Ovary (tissue), 9 donors: ENCODE results near the gene MINDY4B. TPM values are rescaled to one million over a fixed set of nuclear protein-coding genes. Genes with fewer than 3 reads are reported as not detected.

Source experiments
- DNase-seq, 5 donors: peaks; one replicate each; pipeline ENCODE4 v3.0.0-alpha.2; 2019 to 2020
- H3K27ac ChIP-seq, 2 donors: fragments of 200-600 bp; one replicate each; pipeline versions ENCODE4 v1.5.1 to v1.8.0; 2019 to 2022
- H3K27me3 ChIP-seq: fragments of 200-600 bp; one replicate; pipeline ENCODE4 v1.8.0; 2022
- H3K36me3 ChIP-seq: fragments of 200-600 bp; sonication (generic); one replicate; pipeline ENCODE4 v1.5.1; 2019
- H3K4me1 ChIP-seq: one replicate; pipeline ENCODE4 v1.8.1; 2013; ENCODE audit warnings: mild to moderate bottlenecking, moderate library complexity; ENCODE audit not compliant: insufficient read depth
- H3K4me3 ChIP-seq: fragments of 200-600 bp; sonication (generic); one replicate; pipeline ENCODE4 v1.5.1; 2017
- H3K9me3 ChIP-seq, 2 donors: fragments of 200-600 bp in 1 of 2; sonication (generic) in 1 of 2; one replicate each; pipeline versions ENCODE4 v1.5.1 to v1.8.1; 2013 to 2019; ENCODE audit warnings: mild to moderate bottlenecking in 1 of 2, moderate library complexity in 1 of 2
- EP300 ChIP-seq: sonication (generic); formaldehyde crosslinking; IDR thresholded peaks from one replicate; pipeline ENCODE4 v1.6.1; 2017; ENCODE audit warnings: antibody characterized with exemption
- POLR2A ChIP-seq: fragments of 450-650 bp; IDR thresholded peaks from one replicate; pipeline ENCODE4 v1.6.1; 2017; ENCODE audit warnings: antibody characterized with exemption, mild to moderate bottlenecking, moderate library complexity
- WGBS, 3 donors: extraction: QIAGEN DNeasy Blood & Tissue Kit in 1 of 3; methylation state at CpG; one replicate each; pipeline versions ENCODE4 v1.1.5 to v1.1.7; 2013 to 2017; 5-methylcytosine and 5-hydroxymethylcytosine counted together
- intact Hi-C, 4 donors: fragments of 100-400 bp; cut with DNase I; formaldehyde crosslinking; loops; one replicate each; pipeline versions ENCODE4 v1.11.0 to v1.15.1; 2022 to 2023
- polyA plus RNA-seq, 2 donors: library from polyadenylated mRNA; stranded (reverse); fragments of 200-250 nt in 1 of 2; fragments of 350-450 nt in 1 of 2; fragmentation: Illumina TruSeq in 1 of 2; extraction: RNeasy Lipid Tissue Mini Kit (QIAGEN cat#74804) in 1 of 2; gene quantifications; one replicate each; pipeline ENCODE4 v1.2.3, GENCODE V29; 2013 to 2014
- total RNA-seq, 7 donors: library from RNA; depleted of rRNA in 2 of 7; stranded (reverse); fragments of >200 nt in 2 of 7; fragmentation: NEBNext Ultra II Directional in 3 of 7; extraction: Animal tissue kit (Norgen Biotek cat#: 25700) in 3 of 7; gene quantifications; one replicate each; pipeline versions ENCODE4 v1.1.0 to v1.2.4, GENCODE V29; 2016 to 2023
- TF ChIP-seq, protein P1 (sequence below), 3 donors: fragments of 450-650 bp in 2 of 3; fragments of 200-600 bp in 1 of 3; IDR thresholded peaks; one replicate each; pipeline versions ENCODE4 v1.5.1 to v1.8.0; 2016 to 2022; ENCODE audit warnings: antibody characterized with exemption in 3 of 3, mild to moderate bottlenecking in 1 of 3
- donor health status: DM: no; HTN: no; CAD: no; lungs with moderate emphysema.
- donor health status: DM: no; HTN: no; CAD: no.
- donor health status: Bipolar disorder and iron deficiency.
- donor health status: DM: yes; HTN: yes; CAD: no.
- donor health status: DM: no; HTN: no; CAD: no.
- donor health status: DM: yes; HTN: yes; CAD: no.

The MINDY4B gene
- total and polyA plus RNA-seq, 9 donors, result not detected

DNA sequence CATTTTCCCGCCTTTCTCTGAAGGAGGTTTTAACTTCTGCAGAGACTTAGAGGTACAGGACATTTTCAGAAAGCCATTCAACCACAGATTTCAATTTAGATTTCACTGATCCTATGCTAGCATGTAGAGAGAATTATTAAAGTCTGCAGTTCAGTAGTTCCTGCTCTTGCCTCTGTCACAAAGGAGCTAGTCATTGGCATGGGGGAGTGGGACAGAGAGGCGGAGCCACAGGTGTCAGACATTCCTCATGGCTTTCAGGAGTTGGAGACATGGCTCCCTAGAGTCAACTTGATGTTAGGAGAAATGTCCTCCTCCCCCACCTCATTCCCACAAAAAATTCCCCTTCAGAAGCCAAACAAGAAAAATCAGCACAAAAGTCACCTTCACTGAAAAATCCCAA lies 76.2 kb downstream of the MINDY4B start:
- intact Hi-C loops, result no loop called here
- Histone ChIP-seq H3K27ac (no peak overlapping the region), H3K27me3 (no peaks in the 10 kb centered on the region), H3K4me1 (no peaks in the 10 kb centered on the region), H3K4me3 (no peak overlapping the region), H3K36me3 (no peaks in the 10 kb centered on the region), H3K9me3 (no peaks in the 10 kb centered on the region)
- TF ChIP-seq POLR2A (no peak), EP300 (no peak)
- TF ChIP-seq, protein P1, sequence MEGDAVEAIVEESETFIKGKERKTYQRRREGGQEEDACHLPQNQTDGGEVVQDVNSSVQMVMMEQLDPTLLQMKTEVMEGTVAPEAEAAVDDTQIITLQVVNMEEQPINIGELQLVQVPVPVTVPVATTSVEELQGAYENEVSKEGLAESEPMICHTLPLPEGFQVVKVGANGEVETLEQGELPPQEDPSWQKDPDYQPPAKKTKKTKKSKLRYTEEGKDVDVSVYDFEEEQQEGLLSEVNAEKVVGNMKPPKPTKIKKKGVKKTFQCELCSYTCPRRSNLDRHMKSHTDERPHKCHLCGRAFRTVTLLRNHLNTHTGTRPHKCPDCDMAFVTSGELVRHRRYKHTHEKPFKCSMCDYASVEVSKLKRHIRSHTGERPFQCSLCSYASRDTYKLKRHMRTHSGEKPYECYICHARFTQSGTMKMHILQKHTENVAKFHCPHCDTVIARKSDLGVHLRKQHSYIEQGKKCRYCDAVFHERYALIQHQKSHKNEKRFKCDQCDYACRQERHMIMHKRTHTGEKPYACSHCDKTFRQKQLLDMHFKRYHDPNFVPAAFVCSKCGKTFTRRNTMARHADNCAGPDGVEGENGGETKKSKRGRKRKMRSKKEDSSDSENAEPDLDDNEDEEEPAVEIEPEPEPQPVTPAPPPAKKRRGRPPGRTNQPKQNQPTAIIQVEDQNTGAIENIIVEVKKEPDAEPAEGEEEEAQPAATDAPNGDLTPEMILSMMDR (IDR thresholded peaks at IDR 0.05), result no peak
- 50 to 98% (median 92%) methylated on average over 2 of the region's 2 CpGs for WGBS, 3 donors
- DNase-seq, result no peak

DNA sequence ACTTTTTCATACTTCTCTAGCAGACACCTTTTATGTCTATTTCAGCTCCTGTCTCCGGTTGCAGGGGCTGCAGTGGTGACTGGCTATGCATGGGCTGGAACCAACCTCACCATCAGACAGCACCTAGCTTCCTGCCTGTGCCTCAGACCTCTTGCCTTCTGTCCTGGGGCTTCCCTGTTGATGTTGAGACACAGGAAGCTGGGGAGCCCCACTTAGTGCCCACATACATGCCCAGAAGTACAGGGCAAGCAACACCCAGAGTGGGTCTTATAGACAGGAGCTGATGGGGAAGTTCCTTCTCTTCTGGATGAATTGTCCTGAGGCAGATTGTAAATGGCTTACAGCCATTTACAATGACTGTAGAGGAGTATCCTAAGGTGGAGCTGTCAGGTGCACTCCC lies 77.0 kb downstream of the MINDY4B start:
- intact Hi-C loops, result no loop called here
- no peaks in the 10 kb centered on the region for H3K36me3 ChIP-seq
- TF ChIP-seq EP300 (no peak), POLR2A (no peak)
- TF ChIP-seq, protein P1 (IDR thresholded peaks at IDR 0.05), result no peak
- no peaks in the 10 kb centered on the region for H3K9me3 ChIP-seq
- H3K4me1 ChIP-seq, result no peaks in the 10 kb centered on the region
- no peak for DNase-seq
- no peak overlapping the region for H3K27ac ChIP-seq
- H3K27me3 ChIP-seq, result no peaks in the 10 kb centered on the region
- H3K4me3 ChIP-seq, result no peak overlapping the region
- 80 to 100% (median 100%) methylated on average over 1 of the region's 1 CpG for WGBS, 3 donors

DNA sequence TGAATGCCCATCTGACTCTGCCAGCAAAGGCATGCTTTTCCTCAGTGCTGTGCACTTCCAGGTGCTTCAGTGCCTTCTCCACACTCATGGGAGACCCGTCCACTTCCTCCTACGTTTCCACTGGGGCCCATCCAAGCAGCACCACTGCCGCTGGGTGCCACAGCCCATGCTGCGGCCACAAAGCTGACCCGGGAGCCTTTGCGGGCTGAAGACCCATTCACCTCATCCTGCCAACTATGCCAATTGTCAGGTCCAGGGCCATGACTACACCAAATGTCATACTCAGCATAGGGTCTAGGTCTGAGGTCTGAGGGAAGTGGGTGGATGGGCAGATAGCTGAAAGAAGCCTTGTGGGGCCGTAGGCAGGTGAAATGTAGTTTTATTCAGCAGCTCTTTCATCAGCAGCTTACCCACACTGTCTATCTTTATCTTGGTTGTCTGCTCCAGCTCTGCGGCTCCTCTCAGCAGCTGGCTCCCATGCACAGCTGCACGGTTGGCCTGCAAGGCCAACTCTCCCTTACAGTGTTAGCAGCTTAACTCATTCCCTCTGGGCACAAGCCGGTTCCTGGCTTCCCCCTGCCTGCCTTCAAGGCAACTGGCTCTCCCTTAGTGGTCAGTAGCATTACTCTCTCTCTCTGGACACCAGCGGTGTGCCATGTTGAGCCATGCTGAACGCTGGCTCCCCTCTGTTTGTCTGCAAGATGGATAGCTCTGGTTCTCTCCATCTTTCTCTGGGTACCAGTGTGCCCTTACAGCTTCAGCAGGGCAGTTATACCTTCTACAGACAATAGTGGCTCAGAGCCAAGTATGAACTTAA lies 78.6 kb downstream of the MINDY4B start:
- intact Hi-C loops, result no loop called here
- WGBS, 3 donors, result 66 to 83% (median 66%) methylated on average over 12 of the region's 12 CpGs
- Histone ChIP-seq H3K27me3 (no peaks in the 10 kb centered on the region), H3K9me3 (no peaks in the 10 kb centered on the region), H3K4me3 (no peak overlapping the region), H3K4me1 (no peaks in the 10 kb centered on the region), H3K36me3 (no peaks in the 10 kb centered on the region), H3K27ac (no peak overlapping the region)
- DNase-seq, result no peak
- TF ChIP-seq, protein P1 (IDR thresholded peaks at IDR 0.05), result no peak
- TF ChIP-seq POLR2A, result no peak
- no peak for TF ChIP-seq EP300

DNA sequence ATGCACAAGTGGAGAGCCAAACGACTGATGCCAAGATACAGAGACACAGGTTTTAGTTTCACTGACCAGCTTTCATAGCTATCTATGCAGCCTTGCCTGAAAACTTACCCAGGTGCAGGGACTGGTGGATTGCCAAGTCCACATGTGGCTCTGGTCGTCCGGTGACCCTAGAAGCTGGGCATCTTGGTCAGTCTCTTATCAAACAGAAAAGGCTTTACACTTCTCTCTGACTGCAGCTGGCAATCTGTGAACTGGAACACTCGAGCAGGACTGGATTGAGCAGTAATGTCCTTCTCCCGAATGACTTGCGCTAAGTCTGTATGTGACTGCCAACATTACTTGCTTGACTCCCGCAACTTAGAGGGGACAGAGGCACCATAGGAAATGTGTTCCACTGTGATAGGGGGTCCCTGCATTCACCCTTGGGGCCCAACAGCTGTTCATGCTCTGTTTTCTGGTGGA lies 79.3 kb downstream of the MINDY4B start:
- Histone ChIP-seq H3K9me3 (no peaks in the 10 kb centered on the region), H3K27ac (no peak overlapping the region), H3K27me3 (no peaks in the 10 kb centered on the region), H3K4me1 (no peaks in the 10 kb centered on the region), H3K4me3 (no peak overlapping the region), H3K36me3 (no peaks in the 10 kb centered on the region)
- 54 to 62% (median 59%) methylated on average over 7 of the region's 7 CpGs for WGBS, 3 donors
- no peak for DNase-seq
- intact Hi-C loops, result no loop called here
- TF ChIP-seq POLR2A, result no peak
- TF ChIP-seq, protein P1 (IDR thresholded peaks at IDR 0.05), result no peak
- TF ChIP-seq EP300, result no peak
